HepG2 (cell line): ENCODE data around the gene ZNF484. TPM values are rescaled to one million over a fixed set of nuclear protein-coding genes. Genes with fewer than 3 reads are reported as not detected.
A peak's percentile ranks its signal among the peaks of the same experiment; 100 is the strongest.
"Not testable (repeated sequence)": the region's sequence is repeated elsewhere in the genome, so short reads cannot be mapped to it uniquely, and the experiment has no call there.

Source experiments
- ATAC-seq: fragments of 200-7000 bp; cut with Tn5 transposase; 3 replicates; pipeline ENCODE4 v1.9.1; 2020; ENCODE audit warnings: mild to moderate bottlenecking, moderate library complexity
- BruUV-seq: library from RNA; stranded (reverse); fragments of 400-500 nt; replicated peaks from 2 replicates; lab custom pipeline; 2021; lab: Mats Ljungman, UMichigan
- CTCF ChIA-PET: fragments of 300-600 bp; formaldehyde crosslinking; extraction: SDS; loops from one replicate; lab custom pipeline; 2021; ENCODE audit warnings: low total read pairs, inconsistent platforms, low intra/inter-chr PET ratio; lab: Yijun Ruan, JAX
- POLR2A ChIA-PET: fragments of 350-600 bp; sonication (Branson Sonifier 250); formaldehyde crosslinking; loops from one replicate; lab custom pipeline; 2020; ENCODE audit warnings: antibody characterized with exemption, inconsistent platforms; lab: Yijun Ruan, JAX
- DNase-seq: peaks from one replicate; pipeline ENCODE4 v3.0.0-alpha.2; 2015; ENCODE audit warnings: low spot score
- FAIRE-seq: peaks from 3 replicates; lab custom pipeline; 2011; peaks lifted over from hg19 to GRCh38; lab: Jason Lieb, UNC
- H2AFZ ChIP-seq: one replicate; pipeline ENCODE4 v1.6.1; 2011; ENCODE audit warnings: low read length, inconsistent platforms
- H3K27ac ChIP-seq: fragments of 300-600 bp; 3 replicates; pipeline ENCODE4 v1.8.0; 2011; ENCODE audit warnings: mixed run types, mild to moderate bottlenecking, mixed read lengths, low read length, inconsistent platforms; ENCODE audit not compliant: insufficient read depth; ENCODE audit errors: extremely low read length
- H3K27me3 ChIP-seq, 2 experiments: fragments of 200-600 bp in 1 of 2; 2 replicates in 1 of 2; 3 replicates in 1 of 2; pipeline versions ENCODE4 v1.6.0 to v1.8.0; 2011; ENCODE audit warnings: low read length in 2 of 2, mild to moderate bottlenecking in 2 of 2, moderate library complexity in 2 of 2, inconsistent platforms in 1 of 2; ENCODE audit not compliant: insufficient read depth in 2 of 2, control insufficient read depth in 1 of 2
- H3K36me3 ChIP-seq, 2 experiments: fragments of 200-600 bp in 1 of 2; replicated peaks in 1 of 2; 2 replicates in 1 of 2; 3 replicates in 1 of 2; pipeline versions ENCODE4 v1.5.1 to v1.8.0; 2011; ENCODE audit warnings: low read length in 2 of 2, inconsistent platforms in 1 of 2; ENCODE audit not compliant: insufficient read depth in 2 of 2, control insufficient read depth in 1 of 2
- H3K4me1 ChIP-seq: 2 replicates; pipeline ENCODE4 v1.5.1; 2012; ENCODE audit warnings: low read length, inconsistent platforms; ENCODE audit not compliant: insufficient read depth
- H3K4me2 ChIP-seq: 2 replicates; pipeline ENCODE4 v1.6.0; 2011; ENCODE audit warnings: low read depth, low read length, inconsistent platforms
- H3K4me3 ChIP-seq, 3 experiments: fragments of 200-600 bp in 1 of 3; sonication (generic), shearing (Covaris generic) in 1 of 3; replicated peaks in 1 of 3; 2 replicates each; pipeline ENCODE4 v1.5.1; 2011 to 2016; ENCODE audit warnings: low read length in 3 of 3, inconsistent platforms in 2 of 3, low read depth in 2 of 3, mild to moderate bottlenecking in 2 of 3, control low read depth in 1 of 3, mixed read lengths in 1 of 3; ENCODE audit not compliant: insufficient read depth in 1 of 3
- H3K79me2 ChIP-seq: one replicate; pipeline ENCODE4 v1.6.1; 2011; ENCODE audit warnings: low read length, inconsistent platforms; ENCODE audit not compliant: insufficient read depth
- H3K9ac ChIP-seq: 2 replicates; pipeline ENCODE4 v1.6.0; 2011; ENCODE audit warnings: mild to moderate bottlenecking, low read depth, low read length, inconsistent platforms; ENCODE audit not compliant: insufficient read depth
- H3K9me3 ChIP-seq: 2 replicates; pipeline ENCODE4 v1.5.1; 2012; ENCODE audit warnings: mild to moderate bottlenecking, low read length
- H4K20me1 ChIP-seq: 2 replicates; pipeline ENCODE4 v1.6.0; 2011; ENCODE audit warnings: inconsistent platforms, mild to moderate bottlenecking, low read length, moderate library complexity; ENCODE audit not compliant: insufficient read depth
- ARID5B ChIP-seq: IDR thresholded peaks from 2 replicates; pipeline ENCODE4 v1.4.0; 2020; ENCODE audit warnings: mild to moderate bottlenecking, missing genetic modification reagents
- GATAD2A ChIP-seq: IDR thresholded peaks from 2 replicates; pipeline ENCODE4 v1.6.1; 2016
- HNF4A ChIP-seq: sonication (generic); formaldehyde crosslinking; IDR thresholded peaks from 2 replicates; pipeline ENCODE4 v1.4.0; 2020; ENCODE audit warnings: missing genetic modification reagents
- IKZF1 ChIP-seq: fragments of 450-650 bp; IDR thresholded peaks from 2 replicates; pipeline ENCODE4 v1.7.1; 2016
- LCORL ChIP-seq, 2 experiments: fragments of 450-650 bp in 1 of 2; sonication (generic) in 1 of 2; formaldehyde crosslinking in 1 of 2; IDR thresholded peaks; 2 replicates each; pipeline versions ENCODE4 v1.5.0 to v1.6.1; 2017 to 2020; ENCODE audit warnings: antibody characterized with exemption in 1 of 2, missing genetic modification reagents in 1 of 2
- MED1 ChIP-seq: sonication (generic); formaldehyde crosslinking; IDR thresholded peaks from 2 replicates; pipeline ENCODE4 v1.4.0; 2020; ENCODE audit warnings: missing genetic modification reagents
- PCBP1 ChIP-seq: fragments of 200-400 bp; formaldehyde crosslinking; IDR thresholded peaks from 2 replicates; pipeline ENCODE4 v1.6.1; 2017; ENCODE audit warnings: mild to moderate bottlenecking, low read depth, low read length, borderline replicate concordance
- PRMT3 ChIP-seq: sonication (generic); formaldehyde crosslinking; IDR thresholded peaks from 2 replicates; pipeline ENCODE4 v1.8.1; 2022; ENCODE audit warnings: low read depth, mild to moderate bottlenecking, moderate library complexity, missing genetic modification reagents, borderline replicate concordance
- ZNF451 ChIP-seq: sonication (generic); formaldehyde crosslinking; IDR thresholded peaks from 2 replicates; pipeline ENCODE4 v1.5.0; 2020; ENCODE audit warnings: mild to moderate bottlenecking, missing genetic modification reagents
- ZNF564 ChIP-seq: sonication (generic); formaldehyde crosslinking; IDR thresholded peaks from 2 replicates; pipeline ENCODE4 v1.8.1; 2023; ENCODE audit warnings: mild to moderate bottlenecking, missing genetic modification reagents
- WGBS: methylation state at CpG from one replicate; pipeline ENCODE4 v1.1.6; 2017; ENCODE audit warnings: low lambda C conversion rate; 5-methylcytosine and 5-hydroxymethylcytosine counted together
- in situ Hi-C: cut with HindIII; loops from 2 replicates; pipeline ENCODE4 v1.10.0; 2017; ENCODE audit warnings: low pct_unique_long_range_greater_than_20kb; ENCODE audit not compliant: extremely low pct_ligation_motif_present
- intact Hi-C: fragments of 100-400 bp; cut with micrococcal nuclease; formaldehyde crosslinking; loops from one replicate; pipeline ENCODE4 v1.10.0; 2022; ENCODE audit not compliant: unreplicated experiment
- polyA plus RNA-seq, 8 experiments: library from polyadenylated mRNA; depleted of rRNA in 3 of 8; stranded (reverse) in 7 of 8; unstranded in 1 of 8; fragments of >200 nt; fragmentation: Illumina TruSeq in 4 of 8; extraction: Trizol in 4 of 8; gene quantifications; 2 replicates each; pipeline versions ENCODE4 v1.2.1 to v1.2.3, GENCODE V29; 2011 to 2016; ENCODE audit warnings: low read depth in 4 of 8, missing spikeins in 1 of 8, mixed read lengths in 1 of 8; ENCODE audit not compliant: insufficient read depth in 1 of 8
- total RNA-seq, 5 experiments: library from RNA; depleted of rRNA; stranded (reverse); fragments of >200 nt; fragmentation: Illumina TruSeq; extraction: Trizol; gene quantifications; 2 replicates each; pipeline ENCODE4 v1.2.3, GENCODE V29; 2016; ENCODE audit warnings: low read depth in 1 of 5
- TF ChIP-seq, protein P1 (sequence below): sonication (generic); formaldehyde crosslinking; IDR thresholded peaks from 2 replicates; pipeline ENCODE4 v1.8.0; 2022; ENCODE audit warnings: mild to moderate bottlenecking, missing genetic modification reagents, moderate library complexity

ZNF484 gene
- total and polyA plus RNA-seq, 2 of the 13 experiments (the other 11 are each of a cell fraction or from before 2014, with no cell fraction given) = 0.96 to 7.2 TPM

DNA sequence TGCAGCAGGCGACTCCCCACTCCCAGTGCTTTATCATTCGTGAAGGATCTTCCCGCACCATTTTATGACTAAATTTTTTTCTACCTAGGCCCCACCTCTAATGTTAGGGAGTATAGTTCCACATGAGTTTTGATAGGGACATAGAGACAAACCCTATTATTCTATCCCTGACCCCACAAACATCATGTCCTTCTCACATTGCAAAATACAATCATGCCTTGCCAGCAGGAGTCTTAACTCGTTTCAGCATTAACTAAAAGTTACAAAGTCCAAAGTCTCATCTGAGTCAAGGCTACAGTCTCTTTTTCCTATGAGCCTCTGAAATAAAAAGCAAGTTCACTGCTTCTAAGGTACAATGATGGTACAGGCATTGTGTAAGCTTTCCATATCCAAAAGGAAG, 14.4 kb upstream of the ZNF484 start:
- POLR2A ChIA-PET, H3K36me3 ChIP-seq, H3K4me2 ChIP-seq, H3K9me3 ChIP-seq, FAIRE-seq, H2AFZ ChIP-seq, H4K20me1 ChIP-seq, intact Hi-C loops, BruUV-seq, H3K9ac ChIP-seq, H3K79me2 ChIP-seq, ATAC-seq, CTCF ChIA-PET, H3K27me3 ChIP-seq, DNase-seq, H3K27ac ChIP-seq, H3K4me3 ChIP-seq, in situ Hi-C loops: not testable (repeated sequence)
- TF ChIP-seq GATAD2A = 0 out of 2 replicates have a peak, but pooled peaks have one; percentile 32
- 0 out of 2 replicates have a peak, but pooled peaks have one; percentile 12 for TF ChIP-seq ARID5B (CRISPR knock-in tag)
- TF ChIP-seq HNF4A = peak; percentile 65
- H3K4me1 ChIP-seq = peaks cover 12% of the 10 kb centered on the region
- WGBS = 28% methylated on average over 4 of the region's 4 CpGs

- Histone ChIP-seq H3K79me2 (no peaks in the 10 kb centered on the region), H3K27ac (no peak overlapping the region), H3K4me2 (no peak overlapping the region), H3K9me3 (no peaks in the 10 kb centered on the region), H3K9ac (no peak overlapping the region), H3K36me3 (no peaks in the 10 kb centered on the region), H3K27me3 (peaks cover 0 to 21% of the 10 kb centered on the region in 2 experiments; a peak in 2 of 5 replicates), H4K20me1 (no peaks in the 10 kb centered on the region), H3K4me1 (peaks cover 12% of the 10 kb centered on the region), H2AFZ (no peak overlapping the region), H3K4me3 (no peak overlapping the region)
- POLR2A ChIA-PET = no interaction called here
- intact Hi-C loops = no loop called here
- FAIRE-seq (no peak), ATAC-seq (no peak), DNase-seq (no peak)
- 78% methylated on average over 2 of the region's 2 CpGs for WGBS
- in situ Hi-C loops = no loop called here
- no TSS peak for BruUV-seq
- CTCF ChIA-PET = no interaction called here
- no peak for TF ChIP-seq LCORL (IDR thresholded peaks at IDR 0.05)
- no peak for TF ChIP-seq LCORL (CRISPR knock-in tag; IDR thresholded peaks at IDR 0.05)
- no peak for TF ChIP-seq ZNF451 (CRISPR knock-in tag)
- TF ChIP-seq PCBP1 = no peak
- TF ChIP-seq ZNF564 (CRISPR knock-in tag) = no peak
- TF ChIP-seq MED1 = no peak
- TF ChIP-seq, protein P1, sequence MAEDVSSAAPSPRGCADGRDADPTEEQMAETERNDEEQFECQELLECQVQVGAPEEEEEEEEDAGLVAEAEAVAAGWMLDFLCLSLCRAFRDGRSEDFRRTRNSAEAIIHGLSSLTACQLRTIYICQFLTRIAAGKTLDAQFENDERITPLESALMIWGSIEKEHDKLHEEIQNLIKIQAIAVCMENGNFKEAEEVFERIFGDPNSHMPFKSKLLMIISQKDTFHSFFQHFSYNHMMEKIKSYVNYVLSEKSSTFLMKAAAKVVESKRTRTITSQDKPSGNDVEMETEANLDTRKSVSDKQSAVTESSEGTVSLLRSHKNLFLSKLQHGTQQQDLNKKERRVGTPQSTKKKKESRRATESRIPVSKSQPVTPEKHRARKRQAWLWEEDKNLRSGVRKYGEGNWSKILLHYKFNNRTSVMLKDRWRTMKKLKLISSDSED = no peak
- no peak for TF ChIP-seq IKZF1
- TF ChIP-seq PRMT3 (CRISPR knock-in tag) = no peak
These were observed 12.9 kb upstream of the ZNF484 start for GRCh38 chr9:92890761-92891160.
